A549 (cell line): ENCODE measurements around the gene UGT1A5. TPM values are rescaled to one million over a fixed set of nuclear protein-coding genes. Genes with fewer than 3 reads are reported as not detected.
A peak's percentile ranks its signal among the peaks of the same experiment; 100 is the strongest.
"Not testable (repeated sequence)": the region's sequence is repeated elsewhere in the genome, so short reads cannot be mapped to it uniquely, and the experiment has no call there.

ENCODE experiments used
- ATAC-seq, 2 experiments: fragments of 200-7000 bp in 1 of 2; fragments of >200 bp in 1 of 2; cut with Nextera tagmentation in 1 of 2; cut with Tn5 transposase in 1 of 2; 3 replicates each; pipeline versions ENCODE4 v1.8.0 to v1.9.1; 2018 to 2020; ENCODE audit warnings: mild to moderate bottlenecking in 1 of 2, moderate library complexity in 1 of 2
- CTCF ChIA-PET: fragments of 300-600 bp; sonication (Branson Sonifier 250); formaldehyde crosslinking; extraction: SDS; loops from one replicate; lab custom pipeline; 2021; ENCODE audit warnings: antibody characterized with exemption, inconsistent platforms; lab: Yijun Ruan, JAX
- POLR2A ChIA-PET: fragments of 350-600 bp; formaldehyde crosslinking; extraction: SDS; loops from one replicate; lab custom pipeline; 2021; ENCODE audit warnings: antibody characterized with exemption, inconsistent platforms; lab: Yijun Ruan, JAX
- DNase-seq, 2 experiments: peaks; one replicate each; pipeline versions ENCODE4 v3.0.0 to v3.0.0-alpha.2; 2011 to 2016; ENCODE audit warnings: low read depth in 1 of 2, low spot score in 1 of 2
- FAIRE-seq: peaks from 2 replicates; lab custom pipeline; 2011; peaks lifted over from hg19 to GRCh38; lab: Jason Lieb, UNC
- H3K27ac ChIP-seq, 2 experiments: fragments of >200 bp; sonication (Bioruptor Twin); formaldehyde crosslinking; 3 replicates each; pipeline ENCODE4 v1.5.1; 2016 to 2017
- H3K4me1 ChIP-seq: fragments of >200 bp; sonication (Bioruptor Twin); formaldehyde crosslinking; 3 replicates; pipeline ENCODE4 v1.6.1; 2016
- H3K4me2 ChIP-seq: fragments of >200 bp; sonication (Bioruptor Twin); formaldehyde crosslinking; 3 replicates; pipeline ENCODE4 v1.6.1; 2016
- H3K4me3 ChIP-seq: fragments of >200 bp; sonication (Bioruptor Twin); formaldehyde crosslinking; 3 replicates; pipeline ENCODE4 v1.5.1; 2016
- H3K9me3 ChIP-seq: fragments of >200 bp; sonication (Bioruptor Twin); formaldehyde crosslinking; 3 replicates; pipeline ENCODE4 v1.6.1; 2016
- ATOH8 ChIP-seq: fragments of 250-450 bp; sonication (Bioruptor Pico); IDR thresholded peaks from 2 replicates; pipeline ENCODE4 v1.5.0; 2020; ENCODE audit warnings: low read depth, mild to moderate bottlenecking, moderate library complexity
- CBX2 ChIP-seq: fragments of 200-600 bp; sonication (generic); IDR thresholded peaks from 2 replicates; pipeline ENCODE4 v1.6.1; 2016; ENCODE audit warnings: low read depth, mild to moderate bottlenecking, borderline replicate concordance
- CBX8 ChIP-seq: fragments of 200-600 bp; sonication (generic); IDR thresholded peaks from 2 replicates; pipeline ENCODE4 v1.6.1; 2016
- CHD4 ChIP-seq: fragments of 200-600 bp; sonication (generic); IDR thresholded peaks from 2 replicates; pipeline ENCODE4 v1.6.1; 2016; ENCODE audit warnings: antibody characterized with exemption, mild to moderate bottlenecking, borderline replicate concordance
- EHF ChIP-seq: fragments of 250-450 bp; sonication (Bioruptor Pico); IDR thresholded peaks from 2 replicates; pipeline ENCODE4 v1.5.0; 2020; ENCODE audit warnings: mild to moderate bottlenecking
- EHMT2 ChIP-seq: fragments of 200-600 bp; sonication (generic); IDR thresholded peaks from 2 replicates; pipeline ENCODE4 v1.6.1; 2016; ENCODE audit warnings: antibody characterized with exemption, low read depth, mild to moderate bottlenecking, moderate library complexity
- EP300 ChIP-seq, 2 experiments: fragments of >200 bp; sonication (Bioruptor Twin); formaldehyde crosslinking; IDR thresholded peaks; 2 replicates in 1 of 2; 3 replicates in 1 of 2; pipeline ENCODE4 v1.6.1; 2016 to 2017
- ESRRA ChIP-seq: fragments of 150-350 bp; IDR thresholded peaks from 2 replicates; pipeline ENCODE4 v1.6.1; 2014; ENCODE audit warnings: mild to moderate bottlenecking, low read length, borderline replicate concordance
- FOSB ChIP-seq: fragments of 250-450 bp; sonication (Bioruptor Pico); IDR thresholded peaks from 2 replicates; pipeline ENCODE4 v1.5.0; 2020; ENCODE audit warnings: mild to moderate bottlenecking, moderate library complexity
- FOSL2 ChIP-seq, 2 experiments: fragments of 450-650 bp in 1 of 2; fragments of >200 bp in 1 of 2; sonication (Bioruptor Twin) in 1 of 2; formaldehyde crosslinking; IDR thresholded peaks; 2 replicates each; pipeline versions ENCODE4 v1.5.0 to v1.6.1; 2016 to 2020; ENCODE audit warnings: mild to moderate bottlenecking in 1 of 2, moderate library complexity in 1 of 2
- FOXS1 ChIP-seq: fragments of 250-450 bp; sonication (Bioruptor Pico); IDR thresholded peaks from 2 replicates; pipeline ENCODE4 v1.5.0; 2020; ENCODE audit warnings: mild to moderate bottlenecking, moderate library complexity
- HDAC2 ChIP-seq: fragments of 200-600 bp; sonication (generic); IDR thresholded peaks from 2 replicates; pipeline ENCODE4 v1.6.1; 2016
- HES2 ChIP-seq: fragments of >200 bp; sonication (Bioruptor Twin); formaldehyde crosslinking; IDR thresholded peaks from 2 replicates; pipeline ENCODE4 v1.6.1; 2016
- HOXB13 ChIP-seq: fragments of 250-450 bp; sonication (Bioruptor Pico); IDR thresholded peaks from 2 replicates; pipeline ENCODE4 v1.5.0; 2020; ENCODE audit warnings: low read depth, mild to moderate bottlenecking, moderate library complexity
- JUNB ChIP-seq: fragments of >200 bp; sonication (Bioruptor Twin); formaldehyde crosslinking; IDR thresholded peaks from 2 replicates; pipeline ENCODE4 v1.6.1; 2016
- KDM1A ChIP-seq: fragments of 200-600 bp; sonication (generic); IDR thresholded peaks from 2 replicates; pipeline ENCODE4 v1.6.1; 2016; ENCODE audit warnings: low read depth, mild to moderate bottlenecking
- KDM5A ChIP-seq: fragments of 200-600 bp; sonication (generic); IDR thresholded peaks from 2 replicates; pipeline ENCODE4 v1.6.1; 2016; ENCODE audit warnings: antibody characterized with exemption, mild to moderate bottlenecking
- MAFK ChIP-seq: fragments of 450-650 bp; IDR thresholded peaks from 2 replicates; pipeline ENCODE4 v1.6.1; 2014; ENCODE audit not compliant: partially characterized antibody
- MYC ChIP-seq: IDR thresholded peaks from 2 replicates; pipeline ENCODE4 v1.6.1; 2012; ENCODE audit warnings: mild to moderate bottlenecking, inconsistent platforms, low read length, improper control_type of control experiment, borderline replicate concordance
- NPAS2 ChIP-seq: fragments of 250-450 bp; sonication (Bioruptor Pico); IDR thresholded peaks from 2 replicates; pipeline ENCODE4 v1.8.0; 2022; ENCODE audit warnings: mild to moderate bottlenecking, moderate library complexity, borderline replicate concordance
- NR3C1 ChIP-seq: fragments of >200 bp; sonication (Bioruptor Twin); formaldehyde crosslinking; IDR thresholded peaks from 3 replicates; pipeline ENCODE4 v1.6.1; 2017
- PBX3 ChIP-seq: IDR thresholded peaks from 2 replicates; pipeline ENCODE4 v1.6.1; 2012
- RAD21 ChIP-seq, 2 experiments: fragments of >200 bp in 1 of 2; sonication (Bioruptor Twin) in 1 of 2; formaldehyde crosslinking in 1 of 2; IDR thresholded peaks in 1 of 2; conservative IDR thresholded peaks in 1 of 2; 2 replicates in 1 of 2; 3 replicates in 1 of 2; pipeline ENCODE4 v1.6.1; 2012 to 2018; ENCODE audit warnings: inconsistent platforms in 1 of 2
- RARB ChIP-seq: fragments of 250-450 bp; sonication (Bioruptor Pico); IDR thresholded peaks from 2 replicates; pipeline ENCODE4 v1.8.0; 2021; ENCODE audit warnings: mild to moderate bottlenecking, moderate library complexity
- RFX5 ChIP-seq: fragments of 450-650 bp; IDR thresholded peaks from 2 replicates; pipeline ENCODE4 v1.7.1; 2014; ENCODE audit warnings: antibody characterized with exemption, mild to moderate bottlenecking, moderate library complexity
- SREBF2 ChIP-seq: fragments of 450-650 bp; IDR thresholded peaks from 2 replicates; pipeline ENCODE4 v1.6.1; 2014; ENCODE audit warnings: mild to moderate bottlenecking, moderate library complexity
- TFCP2L1 ChIP-seq: fragments of 250-450 bp; sonication (Bioruptor Pico); IDR thresholded peaks from 2 replicates; pipeline ENCODE4 v1.5.0; 2021; ENCODE audit warnings: mild to moderate bottlenecking
- USF2 ChIP-seq: fragments of 450-650 bp; IDR thresholded peaks from 2 replicates; pipeline ENCODE4 v1.6.1; 2014; ENCODE audit warnings: antibody characterized with exemption
- ZNF302 ChIP-seq: fragments of 250-450 bp; sonication (Bioruptor Pico); IDR thresholded peaks from 2 replicates; pipeline ENCODE4 v1.9.0; 2021; ENCODE audit warnings: inconsistent platforms, mild to moderate bottlenecking, moderate library complexity
- ZSCAN20 ChIP-seq: fragments of 250-450 bp; sonication (Bioruptor Pico); IDR thresholded peaks from 2 replicates; pipeline ENCODE4 v1.8.0; 2022; ENCODE audit warnings: mild to moderate bottlenecking, moderate library complexity
- WGBS: methylation state at CpG from one replicate; pipeline ENCODE4 v1.1.6; 2017; ENCODE audit errors: missing lambda C conversion rate; 5-methylcytosine and 5-hydroxymethylcytosine counted together
- polyA plus RNA-seq, 4 experiments: library from polyadenylated mRNA; depleted of rRNA in 3 of 4; stranded (reverse); fragments of >200 nt; fragmentation: RNase III in 1 of 4; extraction: RNeasy Plus Mini Kit Qiagen cat#74134 plus additional on column Dnase treatment in 1 of 4; gene quantifications; 2 replicates in 3 of 4; 3 replicates in 1 of 4; pipeline ENCODE4 v1.2.3, GENCODE V29; 2011 to 2017

UGT1A5 gene
- polyA plus RNA-seq, 2 of the 4 experiments (the other 2 are of a cell fraction), result 0.05 TPM; not detected in 1

- TF ChIP-seq TFCP2L1 (CRISPR knock-in tag), result no peak
- TF ChIP-seq EHMT2, result no peak
- TF ChIP-seq ESRRA, result no peak
- no peak for TF ChIP-seq KDM1A
- TF ChIP-seq JUNB, result peak; percentile 94
- TF ChIP-seq RAD21 (conservative IDR thresholded peaks at IDR 0.05 in 1 of 2, IDR thresholded peaks at IDR 0.05 in 1 of 2), result peak; percentile 39 to 71; a peak in 4 of 5 replicates
- no peak for TF ChIP-seq HOXB13 (CRISPR knock-in tag)
- peak; percentile 20; the same call in 1 of the 2 replicates for TF ChIP-seq ZSCAN20
- no peak for TF ChIP-seq KDM5A
- TF ChIP-seq HDAC2, result no peak
- peak; percentile 78 for TF ChIP-seq MYC
- TF ChIP-seq CHD4, result no peak
- TF ChIP-seq FOSL2 (IDR thresholded peaks at IDR 0.05), result peak; percentile 62; the same call in 1 of the 2 replicates
- TF ChIP-seq FOSL2 (CRISPR knock-in tag; IDR thresholded peaks at IDR 0.05), result peak; percentile 80
- peak; percentile 65; the same call in 1 of the 2 replicates for TF ChIP-seq PBX3
- no peak for TF ChIP-seq FOSB (CRISPR knock-in tag)
- TF ChIP-seq HES2, result peak; percentile 45
- no peak for TF ChIP-seq CBX8
- no peak for TF ChIP-seq ZNF302 (CRISPR knock-in tag)
- no peak for TF ChIP-seq USF2
- peak; percentile 19; the same call in 1 of the 2 replicates for TF ChIP-seq FOXS1 (CRISPR knock-in tag)
- TF ChIP-seq NPAS2 (CRISPR knock-in tag), result peak; percentile 44; the same call in 1 of the 2 replicates
- no peak for TF ChIP-seq CBX2
- no peak for TF ChIP-seq SREBF2
- peak; percentile 79 for TF ChIP-seq EHF (CRISPR knock-in tag)
- TF ChIP-seq MAFK, result peak; percentile 100
- TF ChIP-seq NR3C1, result no peak
- no peak for TF ChIP-seq RFX5
- peak; percentile 100 for TF ChIP-seq EP300 (IDR thresholded peaks at IDR 0.05)
These were observed 12.6 kb upstream of the UGT1A5 start (continued) for GRCh38 chr2:233700028-233700635.

- TF ChIP-seq RARB (CRISPR knock-in tag) (peak; percentile 61; the same call in 1 of the 2 replicates), FOSB (CRISPR knock-in tag) (0 out of 2 replicates have a peak, but pooled peaks have one; percentile 3), ATOH8 (CRISPR knock-in tag) (peak; percentile 61; the same call in 1 of the 2 replicates), HOXB13 (CRISPR knock-in tag) (peak; percentile 64; the same call in 1 of the 2 replicates)
- DNase-seq, FAIRE-seq, ATAC-seq, H3K4me3 ChIP-seq: not testable (repeated sequence)
- POLR2A ChIA-PET, result interaction anchor here (0.8 to 1.9 kb wide), 6 partner anchors 10 to 214 kb away, joined by 4 to 13 read pairs (median 8); partner anchors contain the start of gene USP40
- CTCF ChIA-PET, result interaction anchor here (0.9 to 2.6 kb wide), 4 partner anchors 10 to 215 kb away, joined by 3 to 11 read pairs (median 3); partner anchors contain the start of gene USP40
- Histone ChIP-seq H3K4me2 (0 out of 3 replicates have a peak overlapping the region, but pooled peaks have one; percentile 35), H3K4me1 (peaks cover 36% of the 10 kb centered on the region), H3K27ac (peak overlapping the region; percentile 99 to 100), H3K9me3 (peaks cover 55% of the 10 kb centered on the region)
- WGBS, result 38% methylated on average over 5 of the region's 5 CpGs
These were observed 11.9 kb upstream of the UGT1A5 start for GRCh38 chr2:233700842-233701241.
